ENCODE results near the gene NRL. TPM values are rescaled to one million over a fixed set of nuclear protein-coding genes. Genes with fewer than 3 reads are reported as not detected.
A peak's percentile ranks its signal among the peaks of the same experiment; 100 is the strongest.

NRL gene
- total and polyA plus RNA-seq, 11 donors, result 1.3 to 3.0 (median 2.1) TPM

GRCh38 chr14:24146453-24146977 is 31.8 kb upstream of the NRL start, which contains the start of gene PSME2:
Gene PSME2 (minus strand): TSS chr14:24146610. CDS start chr14:24146581, 29 bp downstream.
- H3K4me3 ChIP-seq, result peak within 1 kb of the TSS; percentile 57 to 94 (median 84)
- H3K27me3 ChIP-seq, result no peaks in the 10 kb centered on the region
- ATAC-seq (peak; percentile 84 to 91 (median 88)), DNase-seq (peak; percentile 95 to 99 (median 96))
- WGBS, 4 donors, result 0 to 1% (median 0%) methylated on average over 24 to 25 of the region's 25 CpGs
- no peaks in the 10 kb centered on the region for H3K9me3 ChIP-seq
- TF ChIP-seq POLR2A (IDR thresholded peaks at IDR 0.05), result peak in 1 of 2 donors; percentile 49
- peak in 2 of 12 donors; percentile 5 to 9 for TF ChIP-seq CTCF (IDR thresholded peaks at IDR 0.05)
- H3K36me3 ChIP-seq, result peaks cover 0 to 56% (median 39%) of the 10 kb centered on the region in 9 donors
- H3K4me1 ChIP-seq, result peaks cover 6 to 57% (median 29%) of the 10 kb centered on the region in 12 donors
- H3K27ac ChIP-seq, result peak within 1 kb of the TSS; percentile 49 to 97 (median 94)
- intact Hi-C loops (cut with DNase I), result loop anchor here in 2 of 10 donors (1.0 to 5.0 kb wide), 2 partner anchors 32 to 34 kb away; partner anchors contain the start of genes DCAF11 (in 2 of the 2) and NRL (in 2 of the 2)

- no peak for TF ChIP-seq CTCF (IDR thresholded peaks at IDR 0.05)
- Histone ChIP-seq H3K4me3 (peak overlapping the region; percentile 57 to 94 (median 84)), H3K4me1 (peaks cover 6 to 60% (median 29%) of the 10 kb centered on the region in 12 donors), H3K9me3 (no peaks in the 10 kb centered on the region), H3K27me3 (no peaks in the 10 kb centered on the region), H3K36me3 (peaks cover 0 to 50% (median 32%) of the 10 kb centered on the region in 9 donors), H3K27ac (peak overlapping the region; percentile 49 to 97 (median 94))
- intact Hi-C loops (cut with DNase I), result loop anchor here in 2 of 10 donors (1.0 to 5.0 kb wide), 2 partner anchors 32 to 34 kb away; partner anchors contain the start of genes DCAF11 (in 2 of the 2) and NRL (in 2 of the 2)
- DNase-seq, result no peak
- 12 to 22% (median 14%) methylated on average over 7 to 9 of the region's 9 CpGs for WGBS, 4 donors
- no peak for ATAC-seq
These were observed 31.1 kb upstream of the NRL start for GRCh38 chr14:24145690-24146452.

GRCh38 chr14:24145219-24145618 is 30.5 kb upstream of the NRL start:
- ATAC-seq (no peak), DNase-seq (peak in 1 of 5 donors; percentile 26)
- TF ChIP-seq POLR2A (IDR thresholded peaks at IDR 0.05) (no peak), CTCF (IDR thresholded peaks at IDR 0.05) (no peak)
- intact Hi-C loops (cut with DNase I), result loop anchor here in 1 of 10 donors (5.0 kb wide), 1 partner anchor 33 kb away; the partner anchor contains the start of genes DCAF11 and NRL
- no peaks in the 10 kb centered on the region for H3K9me3 ChIP-seq
- H3K4me1 ChIP-seq, result peaks cover 6 to 67% (median 33%) of the 10 kb centered on the region in 12 donors
- H3K36me3 ChIP-seq, result peaks cover 0 to 43% (median 26%) of the 10 kb centered on the region in 9 donors
- H3K27ac ChIP-seq, result peak overlapping the region in 7 of 12 donors; percentile 92 to 97 (median 96)
- no peaks in the 10 kb centered on the region for H3K27me3 ChIP-seq
- peak overlapping the region in 5 of 12 donors; percentile 79 to 94 (median 83) for H3K4me3 ChIP-seq
- 94 to 97% (median 96%) methylated on average over 2 of the region's 2 CpGs for WGBS, 4 donors

- Histone ChIP-seq H3K27ac (peak overlapping the region in 2 of 12 donors; percentile 12 to 15), H3K36me3 (peaks cover 0 to 41% (median 22%) of the 10 kb centered on the region in 9 donors), H3K4me1 (peaks cover 9 to 74% (median 40%) of the 10 kb centered on the region in 12 donors), H3K4me3 (peak overlapping the region in 1 of 12 donors; percentile 10), H3K27me3 (no peaks in the 10 kb centered on the region), H3K9me3 (no peaks in the 10 kb centered on the region)
- no peak for DNase-seq
- ATAC-seq, result no peak
- TF ChIP-seq CTCF (IDR thresholded peaks at IDR 0.05) (no peak), POLR2A (IDR thresholded peaks at IDR 0.05) (no peak)
- WGBS, 4 donors, result 91 to 100% (median 93%) methylated on average over 1 of the region's 1 CpG
- intact Hi-C loops (cut with DNase I), result loop anchor here in 2 of 10 donors (5.0 kb wide), 2 partner anchors 37 to 88 kb away; partner anchors contain the start of genes GMPR2 (in 1 of the 2) and NEDD8 (in 1 of the 2)
These were observed 29.7 kb upstream of the NRL start for GRCh38 chr14:24144451-24144850.

All from heart left ventricle (tissue), 16 donors.